GM19238 (cell line): ENCODE data around the gene SYT3.
"Not testable (repeated sequence)": the region's sequence is repeated elsewhere in the genome, so short reads cannot be mapped to it uniquely, and the experiment has no call there.

ENCODE experiments used
- DNase-seq: peaks from one replicate; pipeline ENCODE4 v3.0.0; 2011; ENCODE audit warnings: low spot score; ENCODE audit not compliant: insufficient read length

SYT3 gene

GRCh38 chr19:50604264-50605073 is 35.2 kb downstream of the SYT3 start:
- DNase-seq, result not testable (repeated sequence)

GRCh38 chr19:50602935-50603334 is 36.7 kb downstream of the SYT3 start:
- no peak for DNase-seq

- DNase-seq, result no peak
Observed at GRCh38 chr19:50602496-50602895, 37.2 kb downstream of the SYT3 start.

- DNase-seq, result no peak
Observed at GRCh38 chr19:50602089-50602422, 37.6 kb downstream of the SYT3 start.

GRCh38 chr19:50601407-50602088 is 38.1 kb downstream of the SYT3 start:
- DNase-seq, result no peak

GRCh38 chr19:50599427-50599826 is 40.3 kb downstream of the SYT3 start:
- no peak for DNase-seq

- no peak for DNase-seq
Observed at GRCh38 chr19:50590191-50590590, 49.5 kb downstream of the SYT3 start.

- DNase-seq, result not testable (repeated sequence)
Observed at GRCh38 chr19:50581795-50582660, 57.7 kb downstream of the SYT3 start.

GRCh38 chr19:50580970-50581634 is 58.6 kb downstream of the SYT3 start:
- DNase-seq, result no peak

- no peak for DNase-seq
Observed at GRCh38 chr19:50580240-50580639, 59.4 kb downstream of the SYT3 start.

GRCh38 chr19:50576769-50577168 is 62.9 kb downstream of the SYT3 start:
- DNase-seq, result not testable (repeated sequence)

GRCh38 chr19:50573741-50574461 is 65.8 kb downstream of the SYT3 start:
- DNase-seq, result no peak
